ENCODE results near the gene CTSA.

GRCh38 chr20:45852326-45852725, 38.8 kb upstream of the CTSA start:
- TF ChIP-seq CTCF (conservative IDR thresholded peaks at IDR 0.05), result no peak
- TF ChIP-seq ZFX (IDR thresholded peaks at IDR 0.05), result no peak

Measured in C4-2B (cell line).